PC-9 (cell line): ENCODE data around the gene PPP2R5C. TPM values are rescaled to one million over a fixed set of nuclear protein-coding genes. Genes with fewer than 3 reads are reported as not detected.

Source experiments
- BruUV-seq: library from RNA; stranded (reverse); fragments of 400-500 nt; replicated peaks from 2 replicates; lab custom pipeline; 2021; lab: Mats Ljungman, UMichigan
- CTCF ChIA-PET: fragments of 300-600 bp; sonication (Branson Sonifier 250); formaldehyde crosslinking; loops from one replicate; lab custom pipeline; 2022; ENCODE audit warnings: antibody characterized with exemption; lab: Charles Lee
- POLR2A ChIA-PET: fragments of 300-600 bp; sonication (Branson Sonifier 250); formaldehyde crosslinking; loops from one replicate; lab custom pipeline; 2022; ENCODE audit warnings: antibody characterized with exemption; ENCODE audit not compliant: unreplicated experiment; lab: Charles Lee
- DNase-seq, 2 experiments: peaks; one replicate each; pipeline versions ENCODE4 v3.0.0 to v3.0.0-alpha.2; 2015 to 2022; ENCODE audit warnings: mixed read lengths in 1 of 2
- H2AFZ ChIP-seq: fragments of 200-600 bp; sonication (generic); 2 replicates; pipeline ENCODE4 v1.8.1; 2017; ENCODE audit warnings: antibody characterized with exemption
- H3F3A ChIP-seq: fragments of 200-600 bp; sonication (generic); 2 replicates; pipeline ENCODE4 v1.8.1; 2017; ENCODE audit warnings: antibody characterized with exemption, mild to moderate bottlenecking, low read depth; ENCODE audit not compliant: insufficient read depth
- H3K27ac ChIP-seq: fragments of 200-600 bp; sonication (generic); 2 replicates; pipeline ENCODE4 v1.6.1; 2016; ENCODE audit warnings: mixed run types
- H3K27me3 ChIP-seq: fragments of 200-600 bp; sonication (generic); 2 replicates; pipeline ENCODE4 v1.6.1; 2016; ENCODE audit warnings: low read depth, mixed run types; ENCODE audit not compliant: insufficient read depth
- H3K36me3 ChIP-seq: fragments of 200-600 bp; sonication (generic); 2 replicates; pipeline ENCODE4 v1.6.1; 2016; ENCODE audit warnings: low read depth, mixed run types
- H3K4me1 ChIP-seq: fragments of 200-600 bp; sonication (generic); replicated peaks from 2 replicates; pipeline ENCODE4 v1.6.1; 2016; ENCODE audit warnings: mixed run types; ENCODE audit not compliant: insufficient read depth
- H3K4me2 ChIP-seq: fragments of 200-600 bp; sonication (generic); 2 replicates; pipeline ENCODE4 v1.6.1; 2017; ENCODE audit warnings: mixed run types
- H3K4me3 ChIP-seq: fragments of 200-600 bp; sonication (generic); 2 replicates; pipeline ENCODE4 v1.6.1; 2016; ENCODE audit warnings: mixed run types
- H3K79me2 ChIP-seq: fragments of 200-600 bp; sonication (generic); 2 replicates; pipeline ENCODE4 v1.6.1; 2017; ENCODE audit warnings: low read depth, mixed run types
- H3K9me2 ChIP-seq: fragments of 200-600 bp; sonication (generic); 2 replicates; pipeline ENCODE4 v1.8.1; 2017; ENCODE audit warnings: mild to moderate bottlenecking; ENCODE audit not compliant: insufficient read depth
- H3K9me3 ChIP-seq: fragments of 200-600 bp; sonication (generic); 2 replicates; pipeline ENCODE4 v1.8.1; 2016; ENCODE audit warnings: low read depth; ENCODE audit not compliant: insufficient read depth
- H4K20me1 ChIP-seq: fragments of 200-600 bp; sonication (generic); 2 replicates; pipeline ENCODE4 v1.8.1; 2017; ENCODE audit not compliant: insufficient read depth
- EZH2 ChIP-seq: fragments of 200-600 bp; sonication (generic); IDR thresholded peaks from 2 replicates; pipeline ENCODE4 v1.8.0; 2017; ENCODE audit warnings: antibody characterized with exemption, low read depth
- intact Hi-C: fragments of 100-400 bp; cut with micrococcal nuclease; formaldehyde crosslinking; loops from one replicate; pipeline ENCODE4 v1.10.0; 2022; ENCODE audit not compliant: unreplicated experiment
- total RNA-seq: library from RNA; stranded (reverse); gene quantifications from 2 replicates; pipeline ENCODE4 v1.2.3, GENCODE V29; 2021
- TF ChIP-seq, protein P1 (sequence below): fragments of 200-600 bp; sonication (generic); conservative IDR thresholded peaks from 2 replicates; pipeline ENCODE4 v1.6.1; 2017; ENCODE audit warnings: mixed run types, antibody characterized with exemption, mild to moderate bottlenecking, moderate library complexity

Gene PPP2R5C
- total RNA-seq, 1 experiment from 2014 or later, result 401 TPM

DNA sequence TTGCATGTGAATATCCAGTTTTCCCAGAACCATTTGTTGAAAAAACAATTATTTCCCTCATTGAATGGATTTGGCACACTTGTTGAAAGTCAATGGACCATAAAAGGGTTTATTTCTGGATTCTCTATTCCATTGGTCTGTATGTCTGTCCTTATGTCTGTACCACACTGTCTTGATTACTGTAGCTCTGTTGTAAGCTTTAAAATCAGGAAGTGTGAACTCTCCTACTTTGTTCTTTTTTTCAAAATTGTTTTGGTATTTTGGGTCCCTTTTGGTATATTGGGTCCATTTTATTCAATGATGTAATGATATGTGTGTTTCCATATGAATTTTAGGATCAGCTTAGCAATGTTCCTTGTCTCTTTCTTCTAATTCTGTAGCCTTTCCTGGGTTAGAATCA, 64.8 kb downstream of the PPP2R5C start:
- Histone ChIP-seq H3K27me3 (no peaks in the 10 kb centered on the region), H2AFZ (no peak overlapping the region), H3K4me1 (no peaks in the 10 kb centered on the region), H3K27ac (no peak overlapping the region), H3K36me3 (peaks cover 16% of the 10 kb centered on the region), H4K20me1 (peaks cover 11% of the 10 kb centered on the region), H3K4me2 (no peak overlapping the region), H3K79me2 (peaks cover 89% of the 10 kb centered on the region), H3K9me2 (no peaks in the 10 kb centered on the region), H3K4me3 (no peak overlapping the region), H3F3A (no peaks in the 10 kb centered on the region), H3K9me3 (no peaks in the 10 kb centered on the region)
- no peak for TF ChIP-seq EZH2
- TF ChIP-seq, protein P1, sequence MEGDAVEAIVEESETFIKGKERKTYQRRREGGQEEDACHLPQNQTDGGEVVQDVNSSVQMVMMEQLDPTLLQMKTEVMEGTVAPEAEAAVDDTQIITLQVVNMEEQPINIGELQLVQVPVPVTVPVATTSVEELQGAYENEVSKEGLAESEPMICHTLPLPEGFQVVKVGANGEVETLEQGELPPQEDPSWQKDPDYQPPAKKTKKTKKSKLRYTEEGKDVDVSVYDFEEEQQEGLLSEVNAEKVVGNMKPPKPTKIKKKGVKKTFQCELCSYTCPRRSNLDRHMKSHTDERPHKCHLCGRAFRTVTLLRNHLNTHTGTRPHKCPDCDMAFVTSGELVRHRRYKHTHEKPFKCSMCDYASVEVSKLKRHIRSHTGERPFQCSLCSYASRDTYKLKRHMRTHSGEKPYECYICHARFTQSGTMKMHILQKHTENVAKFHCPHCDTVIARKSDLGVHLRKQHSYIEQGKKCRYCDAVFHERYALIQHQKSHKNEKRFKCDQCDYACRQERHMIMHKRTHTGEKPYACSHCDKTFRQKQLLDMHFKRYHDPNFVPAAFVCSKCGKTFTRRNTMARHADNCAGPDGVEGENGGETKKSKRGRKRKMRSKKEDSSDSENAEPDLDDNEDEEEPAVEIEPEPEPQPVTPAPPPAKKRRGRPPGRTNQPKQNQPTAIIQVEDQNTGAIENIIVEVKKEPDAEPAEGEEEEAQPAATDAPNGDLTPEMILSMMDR, result no peak
- DNase-seq, result no peak
- ChIA-PET CTCF (no interaction called here), POLR2A (no interaction called here)
- BruUV-seq, result no TSS peak
- intact Hi-C loops, result no loop called here

DNA sequence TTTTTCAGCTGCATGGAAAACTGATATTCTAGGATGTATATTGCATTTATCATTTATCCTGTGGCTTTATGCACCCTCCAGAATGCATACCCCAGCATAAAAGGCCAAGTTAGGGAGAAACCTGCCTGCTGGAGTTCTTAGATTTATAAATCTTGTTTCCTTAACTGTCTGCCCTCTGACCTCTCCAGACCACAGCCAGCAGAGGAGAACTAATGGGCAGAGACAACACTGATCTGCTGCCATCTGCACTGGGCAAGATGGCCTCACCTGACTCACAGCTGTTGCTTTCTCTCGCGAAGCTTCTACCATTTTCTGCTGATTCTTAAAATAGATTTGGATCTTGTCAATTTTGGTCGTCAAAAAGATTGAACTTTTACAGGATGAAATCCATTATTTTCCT, 65.8 kb downstream of the PPP2R5C start:
- peaks cover 92% of the 10 kb centered on the region for H3K79me2 ChIP-seq
- intact Hi-C loops, result no loop called here
- H3K36me3 ChIP-seq, result peaks cover 16% of the 10 kb centered on the region
- no TSS peak for BruUV-seq
- no peak overlapping the region for H3K27ac ChIP-seq
- peaks cover 10% of the 10 kb centered on the region for H4K20me1 ChIP-seq
- no peak overlapping the region for H2AFZ ChIP-seq
- no peaks in the 10 kb centered on the region for H3K9me3 ChIP-seq
- H3K4me3 ChIP-seq, result no peak overlapping the region
- ChIA-PET CTCF (interaction anchor here (0.6 kb wide), 1 partner anchor 7 kb away, joined by 3 read pairs; no protein-coding TSS in a partner anchor), POLR2A (interaction anchor here (0.6 kb wide), 1 partner anchor 29 kb away, joined by 4 read pairs; no protein-coding TSS in a partner anchor)
- no peaks in the 10 kb centered on the region for H3K9me2 ChIP-seq
- H3K4me2 ChIP-seq, result no peak overlapping the region
- no peaks in the 10 kb centered on the region for H3F3A ChIP-seq
- no peaks in the 10 kb centered on the region for H3K27me3 ChIP-seq
- no peak for DNase-seq
- no peaks in the 10 kb centered on the region for H3K4me1 ChIP-seq
- TF ChIP-seq, protein P1, result no peak
- TF ChIP-seq EZH2, result no peak

DNA sequence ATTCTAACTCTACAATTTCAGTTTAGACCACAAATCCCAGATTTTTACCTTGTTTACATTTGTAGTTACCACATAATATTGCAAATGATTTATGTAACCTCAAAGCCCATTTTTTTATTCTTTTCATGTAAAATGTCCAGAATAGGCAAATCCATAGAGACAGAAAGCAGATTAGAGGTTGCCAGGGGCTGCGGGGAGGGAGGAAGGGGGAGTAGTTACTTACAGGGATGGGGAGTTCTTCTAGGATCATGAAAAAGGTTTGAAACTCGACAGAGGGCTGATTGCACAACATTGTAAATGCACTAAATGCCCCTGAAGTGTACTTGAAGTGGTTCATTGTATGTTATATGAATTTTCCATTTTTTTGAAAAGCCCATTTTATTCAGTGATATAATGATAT, 66.5 kb downstream of the PPP2R5C start:
- Histone ChIP-seq H2AFZ (no peak overlapping the region), H3K9me2 (no peaks in the 10 kb centered on the region), H3K4me2 (no peak overlapping the region), H4K20me1 (peaks cover 3% of the 10 kb centered on the region), H3K4me3 (no peak overlapping the region), H3K9me3 (no peaks in the 10 kb centered on the region), H3K27me3 (no peaks in the 10 kb centered on the region), H3F3A (no peaks in the 10 kb centered on the region), H3K27ac (no peak overlapping the region), H3K4me1 (no peaks in the 10 kb centered on the region), H3K79me2 (peaks cover 92% of the 10 kb centered on the region), H3K36me3 (peaks cover 16% of the 10 kb centered on the region)
- ChIA-PET CTCF (no interaction called here), POLR2A (no interaction called here)
- TF ChIP-seq, protein P1, result no peak
- no peak for TF ChIP-seq EZH2
- no TSS peak for BruUV-seq
- intact Hi-C loops, result no loop called here
- no peak for DNase-seq
